Measurements from ENCODE around the gene KLHL17. TPM values are rescaled to one million over a fixed set of nuclear protein-coding genes. Genes with fewer than 3 reads are reported as not detected.

KLHL17 gene
- total and polyA plus RNA-seq, 9 of the 15 experiments (the other 6 are each of a cell fraction or from before 2014, with no cell fraction given): 0.14 to 84.8 (median 13.0) TPM

DNA sequence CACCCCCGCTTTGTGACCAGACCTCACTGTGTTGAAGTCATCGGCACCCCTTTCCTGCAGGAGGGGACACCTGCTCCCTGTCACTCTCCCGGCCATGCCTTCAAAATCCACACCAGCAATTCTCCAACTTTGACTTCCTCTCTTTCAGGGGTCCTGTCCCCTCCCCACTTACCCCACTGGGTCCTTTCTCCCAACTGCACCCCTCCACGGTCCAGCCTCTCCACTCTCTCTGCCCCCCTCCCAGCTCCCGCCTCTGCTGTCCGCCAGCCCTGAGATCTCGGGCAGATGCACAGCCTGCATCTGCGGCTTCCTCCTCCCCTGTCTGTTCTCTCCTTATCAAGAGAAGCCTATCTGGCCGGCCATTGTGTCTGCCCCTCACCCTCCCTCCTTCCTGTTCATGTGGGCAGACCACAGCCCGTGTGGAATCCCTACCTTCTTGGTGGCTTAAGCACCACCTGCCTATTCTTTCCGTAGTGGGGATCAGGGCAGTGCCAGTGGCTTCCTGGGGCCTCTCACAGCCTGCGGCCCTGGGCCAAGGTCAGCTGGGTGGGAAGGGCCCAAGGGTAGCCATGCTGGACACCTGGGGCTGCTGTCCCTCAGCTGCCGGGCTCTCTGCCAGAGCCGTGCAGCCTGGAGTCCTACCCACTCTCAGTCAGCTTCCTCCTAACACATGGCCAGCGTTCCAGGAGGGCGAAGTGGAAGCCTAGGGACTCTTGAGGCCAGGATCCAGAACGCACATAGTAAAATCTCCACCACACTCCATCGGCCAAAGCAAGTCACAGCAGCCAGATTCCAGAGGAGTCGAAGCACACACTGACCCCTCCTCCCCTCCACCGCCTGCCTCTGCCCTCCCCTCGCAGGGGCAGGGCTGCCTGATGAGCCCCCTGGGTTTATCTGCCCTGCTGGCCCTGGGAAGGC lies 44.7 kb downstream of the KLHL17 start (continued):
- TF ChIP-seq ZNF57 (CRISPR knock-in tag; IDR thresholded peaks at IDR 0.05) (no peak), ZNF354B (CRISPR knock-in tag; IDR thresholded peaks at IDR 0.05) (no peak), HLTF (IDR thresholded peaks at IDR 0.05) (peak; percentile 89; the same call in 1 of the 2 replicates), RBM34 (IDR thresholded peaks at IDR 0.05; ENCODE audit: borderline replicate concordance, insufficient read depth, low read length) (no peak), MECOM (CRISPR knock-in tag; IDR thresholded peaks at IDR 0.05) (peak; percentile 73; the same call in 1 of the 2 replicates), FOSL1 (tag; conservative IDR thresholded peaks at IDR 0.05) (no peak), RUNX1 (IDR thresholded peaks at IDR 0.05; ENCODE audit: low read depth) (no peak), ZNF174 (CRISPR knock-in tag; IDR thresholded peaks at IDR 0.05) (no peak), HDAC6 (IDR thresholded peaks at IDR 0.05; ENCODE audit: low read depth, low read length) (no peak)
- TF ChIP-seq, protein P1, sequence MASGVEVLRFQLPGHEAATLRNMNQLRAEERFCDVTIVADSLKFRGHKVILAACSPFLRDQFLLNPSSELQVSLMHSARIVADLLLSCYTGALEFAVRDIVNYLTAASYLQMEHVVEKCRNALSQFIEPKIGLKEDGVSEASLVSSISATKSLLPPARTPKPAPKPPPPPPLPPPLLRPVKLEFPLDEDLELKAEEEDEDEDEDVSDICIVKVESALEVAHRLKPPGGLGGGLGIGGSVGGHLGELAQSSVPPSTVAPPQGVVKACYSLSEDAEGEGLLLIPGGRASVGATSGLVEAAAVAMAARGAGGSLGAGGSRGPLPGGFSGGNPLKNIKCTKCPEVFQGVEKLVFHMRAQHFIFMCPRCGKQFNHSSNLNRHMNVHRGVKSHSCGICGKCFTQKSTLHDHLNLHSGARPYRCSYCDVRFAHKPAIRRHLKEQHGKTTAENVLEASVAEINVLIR (CRISPR knock-in tag; IDR thresholded peaks at IDR 0.05): no peak
- TF ChIP-seq, protein P2, sequence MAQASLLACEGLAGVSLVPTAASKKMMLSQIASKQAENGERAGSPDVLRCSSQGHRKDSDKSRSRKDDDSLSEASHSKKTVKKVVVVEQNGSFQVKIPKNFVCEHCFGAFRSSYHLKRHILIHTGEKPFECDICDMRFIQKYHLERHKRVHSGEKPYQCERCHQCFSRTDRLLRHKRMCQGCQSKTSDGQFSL (CRISPR knock-in tag; IDR thresholded peaks at IDR 0.05): peak; percentile 63; the same call in 1 of the 2 replicates
- TF ChIP-seq, protein P2 (tag; IDR thresholded peaks at IDR 0.05): 0 out of 4 replicates have a peak, but pooled peaks of 1 of the 2 experiments have one; percentile 46
- TF ChIP-seq, protein P3, sequence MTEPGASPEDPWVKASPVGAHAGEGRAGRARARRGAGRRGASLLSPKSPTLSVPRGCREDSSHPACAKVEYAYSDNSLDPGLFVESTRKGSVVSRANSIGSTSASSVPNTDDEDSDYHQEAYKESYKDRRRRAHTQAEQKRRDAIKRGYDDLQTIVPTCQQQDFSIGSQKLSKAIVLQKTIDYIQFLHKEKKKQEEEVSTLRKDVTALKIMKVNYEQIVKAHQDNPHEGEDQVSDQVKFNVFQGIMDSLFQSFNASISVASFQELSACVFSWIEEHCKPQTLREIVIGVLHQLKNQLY (CRISPR knock-in tag; conservative IDR thresholded peaks at IDR 0.05): no peak
- TF ChIP-seq, protein P4, sequence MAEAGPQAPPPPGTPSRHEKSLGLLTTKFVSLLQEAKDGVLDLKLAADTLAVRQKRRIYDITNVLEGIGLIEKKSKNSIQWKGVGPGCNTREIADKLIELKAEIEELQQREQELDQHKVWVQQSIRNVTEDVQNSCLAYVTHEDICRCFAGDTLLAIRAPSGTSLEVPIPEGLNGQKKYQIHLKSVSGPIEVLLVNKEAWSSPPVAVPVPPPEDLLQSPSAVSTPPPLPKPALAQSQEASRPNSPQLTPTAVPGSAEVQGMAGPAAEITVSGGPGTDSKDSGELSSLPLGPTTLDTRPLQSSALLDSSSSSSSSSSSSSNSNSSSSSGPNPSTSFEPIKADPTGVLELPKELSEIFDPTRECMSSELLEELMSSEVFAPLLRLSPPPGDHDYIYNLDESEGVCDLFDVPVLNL (CRISPR knock-in tag; IDR thresholded peaks at IDR 0.05; ENCODE audit: low read depth): no peak
- TF ChIP-seq, protein P5, sequence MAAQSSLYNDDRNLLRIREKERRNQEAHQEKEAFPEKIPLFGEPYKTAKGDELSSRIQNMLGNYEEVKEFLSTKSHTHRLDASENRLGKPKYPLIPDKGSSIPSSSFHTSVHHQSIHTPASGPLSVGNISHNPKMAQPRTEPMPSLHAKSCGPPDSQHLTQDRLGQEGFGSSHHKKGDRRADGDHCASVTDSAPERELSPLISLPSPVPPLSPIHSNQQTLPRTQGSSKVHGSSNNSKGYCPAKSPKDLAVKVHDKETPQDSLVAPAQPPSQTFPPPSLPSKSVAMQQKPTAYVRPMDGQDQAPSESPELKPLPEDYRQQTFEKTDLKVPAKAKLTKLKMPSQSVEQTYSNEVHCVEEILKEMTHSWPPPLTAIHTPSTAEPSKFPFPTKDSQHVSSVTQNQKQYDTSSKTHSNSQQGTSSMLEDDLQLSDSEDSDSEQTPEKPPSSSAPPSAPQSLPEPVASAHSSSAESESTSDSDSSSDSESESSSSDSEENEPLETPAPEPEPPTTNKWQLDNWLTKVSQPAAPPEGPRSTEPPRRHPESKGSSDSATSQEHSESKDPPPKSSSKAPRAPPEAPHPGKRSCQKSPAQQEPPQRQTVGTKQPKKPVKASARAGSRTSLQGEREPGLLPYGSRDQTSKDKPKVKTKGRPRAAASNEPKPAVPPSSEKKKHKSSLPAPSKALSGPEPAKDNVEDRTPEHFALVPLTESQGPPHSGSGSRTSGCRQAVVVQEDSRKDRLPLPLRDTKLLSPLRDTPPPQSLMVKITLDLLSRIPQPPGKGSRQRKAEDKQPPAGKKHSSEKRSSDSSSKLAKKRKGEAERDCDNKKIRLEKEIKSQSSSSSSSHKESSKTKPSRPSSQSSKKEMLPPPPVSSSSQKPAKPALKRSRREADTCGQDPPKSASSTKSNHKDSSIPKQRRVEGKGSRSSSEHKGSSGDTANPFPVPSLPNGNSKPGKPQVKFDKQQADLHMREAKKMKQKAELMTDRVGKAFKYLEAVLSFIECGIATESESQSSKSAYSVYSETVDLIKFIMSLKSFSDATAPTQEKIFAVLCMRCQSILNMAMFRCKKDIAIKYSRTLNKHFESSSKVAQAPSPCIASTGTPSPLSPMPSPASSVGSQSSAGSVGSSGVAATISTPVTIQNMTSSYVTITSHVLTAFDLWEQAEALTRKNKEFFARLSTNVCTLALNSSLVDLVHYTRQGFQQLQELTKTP (IDR thresholded peaks at IDR 0.05; ENCODE audit: low read depth in 1 of 2, partially characterized antibody in 2 of 2): peak in 1 of 2 experiments; percentile 47
- TF ChIP-seq, protein P6, sequence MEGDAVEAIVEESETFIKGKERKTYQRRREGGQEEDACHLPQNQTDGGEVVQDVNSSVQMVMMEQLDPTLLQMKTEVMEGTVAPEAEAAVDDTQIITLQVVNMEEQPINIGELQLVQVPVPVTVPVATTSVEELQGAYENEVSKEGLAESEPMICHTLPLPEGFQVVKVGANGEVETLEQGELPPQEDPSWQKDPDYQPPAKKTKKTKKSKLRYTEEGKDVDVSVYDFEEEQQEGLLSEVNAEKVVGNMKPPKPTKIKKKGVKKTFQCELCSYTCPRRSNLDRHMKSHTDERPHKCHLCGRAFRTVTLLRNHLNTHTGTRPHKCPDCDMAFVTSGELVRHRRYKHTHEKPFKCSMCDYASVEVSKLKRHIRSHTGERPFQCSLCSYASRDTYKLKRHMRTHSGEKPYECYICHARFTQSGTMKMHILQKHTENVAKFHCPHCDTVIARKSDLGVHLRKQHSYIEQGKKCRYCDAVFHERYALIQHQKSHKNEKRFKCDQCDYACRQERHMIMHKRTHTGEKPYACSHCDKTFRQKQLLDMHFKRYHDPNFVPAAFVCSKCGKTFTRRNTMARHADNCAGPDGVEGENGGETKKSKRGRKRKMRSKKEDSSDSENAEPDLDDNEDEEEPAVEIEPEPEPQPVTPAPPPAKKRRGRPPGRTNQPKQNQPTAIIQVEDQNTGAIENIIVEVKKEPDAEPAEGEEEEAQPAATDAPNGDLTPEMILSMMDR (IDR thresholded peaks at IDR 0.05 in 2 of 3, conservative IDR thresholded peaks at IDR 0.05 in 1 of 3; ENCODE audit: insufficient read depth in 2 of 3, low read depth in 1 of 3, low read length in 3 of 3): no peak
